CD4-positive, alpha-beta T cell (primary cell): ENCODE measurements around the gene HIC2. TPM values are rescaled to one million over a fixed set of nuclear protein-coding genes. Genes with fewer than 3 reads are reported as not detected.

Experiments used
- ATAC-seq: fragments of 200-7000 bp; cut with Tn5 transposase; one replicate; pipeline ENCODE4 v1.10.0; 2022; ENCODE audit warnings: mild to moderate bottlenecking; ENCODE audit not compliant: poor library complexity
- CTCF ChIA-PET: fragments of 350-600 bp; sonication (Branson Sonifier 250); formaldehyde crosslinking; loops from one replicate; lab custom pipeline; 2021; ENCODE audit warnings: antibody characterized with exemption, inconsistent platforms; lab: Charles Lee
- POLR2A ChIA-PET: fragments of 350-600 bp; sonication (Branson Sonifier 250); formaldehyde crosslinking; loops from one replicate; lab custom pipeline; 2021; ENCODE audit warnings: antibody characterized with exemption, inconsistent platforms; lab: Charles Lee
- DNase-seq, 14 experiments: peaks; one replicate each; pipeline ENCODE4 v3.0.0-alpha.2; 2013 to 2020; ENCODE audit warnings: mixed read lengths in 2 of 14
- H3K27ac ChIP-seq, 2 donors: one replicate each; pipeline versions ENCODE4 v1.5.1 to v1.7.0; 2013; ENCODE audit warnings: low read length in 2 of 2, low read depth in 1 of 2, mild to moderate bottlenecking in 1 of 2
- H3K27me3 ChIP-seq, 2 experiments: 1 replicate in 1 of 2; 2 replicates in 1 of 2; pipeline versions ENCODE4 v1.6.1 to v1.7.0; 2013; ENCODE audit warnings: low read length in 2 of 2, control low read depth in 1 of 2, mild to moderate bottlenecking in 1 of 2, moderate library complexity in 1 of 2; ENCODE audit not compliant: insufficient read depth in 2 of 2, control insufficient read depth in 1 of 2
- H3K36me3 ChIP-seq: one replicate; pipeline ENCODE4 v1.6.1; 2013; ENCODE audit warnings: low read length, control low read depth; ENCODE audit not compliant: insufficient read depth
- H3K4me1 ChIP-seq: one replicate; pipeline ENCODE4 v1.6.1; 2013; ENCODE audit warnings: low read length, control low read depth; ENCODE audit not compliant: insufficient read depth
- H3K4me3 ChIP-seq: one replicate; pipeline ENCODE4 v1.5.1; 2013; ENCODE audit warnings: mild to moderate bottlenecking, low read length, moderate library complexity
- H3K9me3 ChIP-seq, 2 experiments: 1 replicate in 1 of 2; 2 replicates in 1 of 2; pipeline versions ENCODE4 v1.6.1 to v1.7.0; 2013; ENCODE audit warnings: low read length in 2 of 2, mild to moderate bottlenecking in 2 of 2, control low read depth in 1 of 2, moderate library complexity in 1 of 2; ENCODE audit not compliant: control insufficient read depth in 1 of 2, insufficient read depth in 1 of 2
- H3K27ac Mint-ChIP-seq: one replicate; pipeline ENCODE4 v1.8.0; 2020; ENCODE audit warnings: mixed read lengths
- H3K27me3 Mint-ChIP-seq: one replicate; pipeline ENCODE4 v1.8.0; 2021; ENCODE audit warnings: mixed read lengths
- H3K36me3 Mint-ChIP-seq: one replicate; pipeline ENCODE4 v1.8.0; 2021; ENCODE audit warnings: low read depth, mixed read lengths
- H3K4me1 Mint-ChIP-seq: one replicate; pipeline ENCODE4 v1.8.0; 2021; ENCODE audit warnings: low read depth, mixed read lengths
- H3K4me3 Mint-ChIP-seq: one replicate; pipeline ENCODE4 v1.8.0; 2020; ENCODE audit warnings: mild to moderate bottlenecking, mixed read lengths
- H3K9me3 Mint-ChIP-seq: one replicate; pipeline ENCODE4 v1.8.0; 2020; ENCODE audit warnings: mixed read lengths
- CTCF ChIP-seq: fragments of 200-600 bp; IDR thresholded peaks from one replicate; pipeline ENCODE4 v1.8.0; 2022; ENCODE audit warnings: antibody characterized with exemption, mild to moderate bottlenecking
- intact Hi-C, 2 experiments: fragments of 100-400 bp; cut with DNase I in 1 of 2; cut with micrococcal nuclease in 1 of 2; formaldehyde crosslinking; loops; one replicate each; pipeline versions ENCODE4 v1.15.1 to v1.9.0; 2023 to 2025; cut with DNase I, micrococcal nuclease
- total RNA-seq, 174 experiments: library from RNA in 2 of 174; stranded (reverse) in 2 of 174; gene quantifications; one replicate each; pipeline ENCODE4 v1.2.3 and lab custom pipeline; 2021 to 2026

HIC2 gene
- total RNA-seq, 2 experiments from 2014 or later, result 10.0 TPM

DNA sequence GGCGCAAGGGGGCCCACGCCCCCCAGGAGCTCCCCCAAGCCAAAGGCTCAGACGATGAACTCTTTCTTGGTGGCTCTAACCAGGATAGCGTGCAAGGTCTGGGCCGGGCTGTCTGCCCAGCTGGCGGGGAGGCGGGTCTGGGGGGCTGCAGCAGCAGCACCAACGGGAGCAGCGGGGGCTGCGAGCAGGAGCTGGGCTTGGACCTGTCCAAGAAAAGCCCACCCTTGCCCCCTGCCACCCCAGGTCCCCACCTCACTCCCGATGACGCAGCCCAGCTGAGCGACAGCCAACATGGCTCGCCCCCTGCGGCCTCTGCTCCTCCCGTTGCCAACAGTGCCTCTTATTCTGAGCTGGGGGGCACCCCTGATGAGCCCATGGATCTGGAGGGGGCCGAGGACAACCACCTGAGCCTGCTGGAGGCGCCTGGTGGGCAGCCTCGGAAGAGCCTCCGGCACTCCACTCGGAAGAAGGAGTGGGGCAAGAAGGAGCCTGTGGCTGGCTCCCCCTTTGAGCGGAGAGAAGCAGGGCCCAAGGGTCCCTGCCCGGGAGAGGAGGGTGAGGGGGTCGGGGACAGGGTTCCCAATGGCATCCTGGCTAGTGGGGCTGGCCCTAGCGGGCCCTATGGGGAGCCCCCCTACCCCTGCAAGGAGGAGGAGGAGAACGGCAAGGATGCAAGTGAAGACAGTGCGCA is 28.4 kb downstream of the HIC2 start:
- TF ChIP-seq CTCF, result no peak
- no peak overlapping the region for H3K4me3 ChIP-seq
- no peak for ATAC-seq
- Mint-ChIP-seq H3K27me3 (no peaks in the 10 kb centered on the region), H3K4me1 (no peaks in the 10 kb centered on the region), H3K9me3 (no peaks in the 10 kb centered on the region), H3K27ac (no peak overlapping the region), H3K36me3 (peaks cover 11% of the 10 kb centered on the region), H3K4me3 (no peak overlapping the region)
- H3K9me3 ChIP-seq, result no peaks in the 10 kb centered on the region
- no peaks in the 10 kb centered on the region for H3K4me1 ChIP-seq
- no peak overlapping the region for H3K27ac ChIP-seq
- H3K27me3 ChIP-seq, result no peaks in the 10 kb centered on the region
- CTCF ChIA-PET, result no interaction called here
- H3K36me3 ChIP-seq, result peaks cover 34% of the 10 kb centered on the region
- POLR2A ChIA-PET, result no interaction called here
- DNase-seq, result no peak
- intact Hi-C loops, result no loop called here

GRCh38 chr22:21446128-21446826 is 29.1 kb downstream of the HIC2 start:
- intact Hi-C loops, result no loop called here
- no peaks in the 10 kb centered on the region for H3K27me3 ChIP-seq
- TF ChIP-seq CTCF, result no peak
- H3K4me1 ChIP-seq, result no peaks in the 10 kb centered on the region
- H3K27ac ChIP-seq, result no peak overlapping the region
- ATAC-seq (no peak), DNase-seq (no peak)
- ChIA-PET CTCF (no interaction called here), POLR2A (no interaction called here)
- peaks cover 34% of the 10 kb centered on the region for H3K36me3 ChIP-seq
- Mint-ChIP-seq H3K4me3 (no peak overlapping the region), H3K36me3 (peaks cover 11% of the 10 kb centered on the region), H3K27ac (no peak overlapping the region), H3K4me1 (no peaks in the 10 kb centered on the region), H3K27me3 (no peaks in the 10 kb centered on the region), H3K9me3 (no peaks in the 10 kb centered on the region)
- H3K9me3 ChIP-seq, result no peaks in the 10 kb centered on the region
- no peak overlapping the region for H3K4me3 ChIP-seq

DNA sequence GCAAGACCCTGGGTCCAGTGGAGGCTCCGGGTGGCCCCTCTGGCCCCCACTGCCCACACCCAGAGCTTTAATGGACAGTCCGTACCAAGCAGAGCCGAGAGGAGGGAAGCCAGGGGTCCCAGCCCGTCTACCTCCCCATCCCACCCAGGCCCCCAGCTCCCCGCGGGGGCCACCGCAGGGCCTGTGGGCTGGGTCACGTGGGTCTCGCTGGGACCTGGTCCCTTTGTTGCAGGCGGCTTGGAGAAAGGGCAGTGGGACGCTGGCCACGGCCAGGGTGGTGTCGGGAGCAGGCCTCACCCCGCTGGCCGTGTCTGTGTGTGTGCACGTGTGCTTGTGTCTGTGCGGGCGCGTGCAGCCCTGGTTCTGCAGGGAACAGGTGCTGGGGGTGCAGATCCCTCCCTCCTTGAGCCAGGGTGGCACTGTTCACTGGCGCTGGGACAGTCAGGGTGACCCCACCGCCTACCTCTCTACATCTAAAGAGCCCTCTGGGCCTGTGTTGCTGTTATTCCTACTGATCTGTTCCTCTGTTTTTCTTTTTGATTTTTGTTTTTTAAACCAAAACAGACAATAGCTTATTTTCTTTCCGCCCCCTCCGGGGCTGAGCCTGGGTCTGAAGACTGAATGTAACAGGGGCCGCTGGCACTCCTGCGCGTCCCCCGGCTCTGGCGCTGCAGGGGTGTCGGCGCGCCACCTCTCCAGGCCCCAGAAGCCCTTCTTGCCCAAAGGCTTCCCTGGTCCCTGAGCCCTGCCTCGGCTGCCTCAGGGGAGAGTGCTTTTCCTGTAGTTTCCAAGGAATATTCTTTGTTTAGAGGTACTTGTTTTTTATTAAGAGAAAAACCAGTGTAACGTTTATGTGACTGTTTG is 29.9 kb downstream of the HIC2 start:
- no peaks in the 10 kb centered on the region for H3K9me3 ChIP-seq
- no peak overlapping the region for H3K4me3 ChIP-seq
- Mint-ChIP-seq H3K36me3 (peaks cover 11% of the 10 kb centered on the region), H3K9me3 (no peaks in the 10 kb centered on the region), H3K4me3 (no peak overlapping the region), H3K27ac (no peak overlapping the region), H3K4me1 (no peaks in the 10 kb centered on the region), H3K27me3 (no peaks in the 10 kb centered on the region)
- CTCF ChIA-PET, result no interaction called here
- no peak for ATAC-seq
- H3K4me1 ChIP-seq, result no peaks in the 10 kb centered on the region
- no peak for DNase-seq
- peaks cover 34% of the 10 kb centered on the region for H3K36me3 ChIP-seq
- no peaks in the 10 kb centered on the region for H3K27me3 ChIP-seq
- POLR2A ChIA-PET, result no interaction called here
- no peak for TF ChIP-seq CTCF
- intact Hi-C loops, result no loop called here
- H3K27ac ChIP-seq, result no peak overlapping the region
